SK-N-MC (cell line): ENCODE data around the gene GFI1B.
"Not testable (repeated sequence)": the region's sequence is repeated elsewhere in the genome, so short reads cannot be mapped to it uniquely, and the experiment has no call there.

ENCODE experiments used
- EZH2 ChIP-seq: fragments of 200-600 bp; sonication (generic); IDR thresholded peaks from one replicate; pipeline ENCODE4 v1.6.1; 2017; ENCODE audit warnings: antibody characterized with exemption
- FOXP2 ChIP-seq: optimal IDR thresholded peaks from 2 replicates; pipeline ENCODE3; 2011; ENCODE audit warnings: mild to moderate bottlenecking, moderate library complexity; ENCODE audit not compliant: insufficient read depth; ENCODE audit errors: extremely low read length, control extremely low read depth
- POLR2AphosphoS5 ChIP-seq: IDR thresholded peaks from 2 replicates; pipeline ENCODE4 v1.6.1; 2012; ENCODE audit warnings: mild to moderate bottlenecking, low read depth, low read length, borderline replicate concordance

GRCh38 chr9:132998221-132998620 is 19.7 kb downstream of the GFI1B start:
- TF ChIP-seq EZH2, POLR2AphosphoS5, FOXP2: not testable (repeated sequence)
